Left cardiac atrium (tissue), 4 donors: ENCODE measurements around the gene PCOLCE2. TPM values are rescaled to one million over a fixed set of nuclear protein-coding genes. Genes with fewer than 3 reads are reported as not detected.
A peak's percentile ranks its signal among the peaks of the same experiment; 100 is the strongest.

ENCODE experiments used
- ATAC-seq, 2 donors: fragments of 200-7000 bp; cut with Tn5 transposase; one replicate each; pipeline ENCODE4 v1.9.1; 2020; ENCODE audit warnings: mild to moderate bottlenecking in 2 of 2, moderate library complexity in 2 of 2
- DNase-seq: peaks from one replicate; pipeline ENCODE4 v3.0.0-alpha.2; 2020
- intact Hi-C, 2 donors: fragments of 100-400 bp; cut with DNase I; formaldehyde crosslinking; loops; one replicate each; pipeline versions ENCODE4 v1.14.1 to v1.15.1; 2022 to 2023
- long read RNA-seq: library from polyadenylated mRNA; unstranded; transcript quantifications from one replicate; pipeline ENCODE4 v2.0.0, GENCODE V29; 2021
- total RNA-seq, 2 donors: library from RNA; stranded (reverse); fragmentation: NEBNext Ultra II Directional; extraction: Animal tissue kit (Norgen Biotek cat#: 25700); gene quantifications; one replicate each; pipeline ENCODE4 v1.2.1, GENCODE V29; 2021
- donor health status: DM: no; HTN: yes; CAD: no.
- donor health status: DM: no; HTN: yes; CAD: no; lungs with severe emphysema.
- donor health status: DM: yes; HTN: yes; CAD: no.
- donor health status: Dilated cardiomyopathy.

PCOLCE2 gene
- total RNA-seq: 100 to 1,000 TPM; 126 to 153 TPM
- long read RNA-seq, transcript PCOLCE2-201 (9 exons, 2,021 nt): major isoform, 232 of 239 reads
- long read RNA-seq, partial matches to known transcripts: 5 of 239 reads
- long read RNA-seq, other reads (novel, unspliced or antisense): 1 of 239 reads

GRCh38 chr3:142888481-142889211, at the start of gene PCOLCE2:
Gene PCOLCE2 (minus strand): TSS chr3:142889083. CDS start chr3:142888896, 187 bp downstream.
- intact Hi-C loops: no loop called here
- ATAC-seq: peak; percentile 75 to 84
- DNase-seq: peak; percentile 54

- DNase-seq: no peak
- intact Hi-C loops: no loop called here
- ATAC-seq: no peak
Observed at GRCh38 chr3:142935963-142936362, 47.1 kb upstream of the PCOLCE2 start.

GRCh38 chr3:142934887-142935269, 46.0 kb upstream of the PCOLCE2 start:
- intact Hi-C loops: no loop called here
- DNase-seq: no peak

GRCh38 chr3:142934128-142934886, 45.4 kb upstream of the PCOLCE2 start:
- ATAC-seq (no peak), DNase-seq (no peak)
- intact Hi-C loops: no loop called here

More at GRCh38 chr3:142934887-142935269, 46.0 kb upstream of the PCOLCE2 start:
- ATAC-seq: no peak

- no peak for DNase-seq
- no peak for ATAC-seq
- intact Hi-C loops: no loop called here
Observed at GRCh38 chr3:142931222-142931621, 42.3 kb upstream of the PCOLCE2 start.

- intact Hi-C loops: no loop called here
- no peak for DNase-seq
- no peak for ATAC-seq
Observed at GRCh38 chr3:142930463-142930862, 41.6 kb upstream of the PCOLCE2 start.

- intact Hi-C loops: no loop called here
- no peak for DNase-seq
Observed at GRCh38 chr3:142929890-142930289, 41.0 kb upstream of the PCOLCE2 start.

GRCh38 chr3:142929109-142929508, 40.2 kb upstream of the PCOLCE2 start:
- DNase-seq (peak; percentile 36), ATAC-seq (no peak)
- intact Hi-C loops: no loop called here

More at GRCh38 chr3:142929890-142930289, 41.0 kb upstream of the PCOLCE2 start:
- ATAC-seq: no peak

- no peak for DNase-seq
- intact Hi-C loops: no loop called here
- ATAC-seq: no peak
Observed at GRCh38 chr3:142926368-142926944, 37.6 kb upstream of the PCOLCE2 start.

GRCh38 chr3:142925140-142925539, 36.3 kb upstream of the PCOLCE2 start:
- DNase-seq (no peak), ATAC-seq (no peak)
- intact Hi-C loops: no loop called here

- DNase-seq (no peak), ATAC-seq (no peak)
- intact Hi-C loops: no loop called here
Observed at GRCh38 chr3:142923694-142924093, 34.8 kb upstream of the PCOLCE2 start.

GRCh38 chr3:142916605-142917004, 27.7 kb upstream of the PCOLCE2 start:
- intact Hi-C loops: no loop called here
- no peak for ATAC-seq
- no peak for DNase-seq

- intact Hi-C loops: no loop called here
- no peak for DNase-seq
- ATAC-seq: no peak
Observed at GRCh38 chr3:142915636-142916035, 26.8 kb upstream of the PCOLCE2 start.

- intact Hi-C loops: no loop called here
- DNase-seq (no peak), ATAC-seq (no peak)
Observed at GRCh38 chr3:142914286-142914811, 25.5 kb upstream of the PCOLCE2 start.

GRCh38 chr3:142913432-142913831, 24.5 kb upstream of the PCOLCE2 start:
- DNase-seq (no peak), ATAC-seq (peak in 1 of 2 donors; percentile 9)
- intact Hi-C loops: no loop called here

- intact Hi-C loops: no loop called here
- DNase-seq: no peak
- ATAC-seq: peak in 1 of 2 donors; percentile 75
Observed at GRCh38 chr3:142912402-142913172, 23.7 kb upstream of the PCOLCE2 start.

GRCh38 chr3:142910280-142910679, 21.4 kb upstream of the PCOLCE2 start:
- ATAC-seq (no peak), DNase-seq (no peak)
- intact Hi-C loops: no loop called here

- no peak for ATAC-seq
- intact Hi-C loops: no loop called here
Observed at GRCh38 chr3:142909282-142909681, 20.4 kb upstream of the PCOLCE2 start.

GRCh38 chr3:142907996-142908395, 19.1 kb upstream of the PCOLCE2 start:
- ATAC-seq (no peak), DNase-seq (no peak)
- intact Hi-C loops: no loop called here

More at GRCh38 chr3:142909282-142909681, 20.4 kb upstream of the PCOLCE2 start:
- DNase-seq: no peak
